Left lung (tissue), 10 donors: ENCODE measurements around the gene SIGLEC14. TPM values are rescaled to one million over a fixed set of nuclear protein-coding genes. Genes with fewer than 3 reads are reported as not detected.

Experiments used
- ATAC-seq: fragments of 200-7000 bp; cut with Tn5 transposase; one replicate; pipeline ENCODE4 v1.9.1; 2020; ENCODE audit warnings: moderate library complexity
- DNase-seq, 4 donors: peaks; one replicate each; pipeline ENCODE4 v3.0.0-alpha.2; 2013 to 2020
- H3K27ac ChIP-seq, 2 donors: fragments of 200-600 bp; sonication (generic) in 1 of 2; one replicate each; pipeline versions ENCODE4 v1.5.0 to v1.8.0; 2020 to 2021
- H3K27me3 ChIP-seq, 2 donors: fragments of 200-600 bp; sonication (generic) in 1 of 2; one replicate each; pipeline versions ENCODE4 v1.5.0 to v1.8.0; 2020 to 2021
- H3K36me3 ChIP-seq, 2 donors: fragments of 200-600 bp; sonication (generic) in 1 of 2; one replicate each; pipeline versions ENCODE4 v1.5.0 to v1.8.0; 2020 to 2021
- H3K4me1 ChIP-seq, 2 donors: fragments of 200-600 bp; one replicate each; pipeline ENCODE4 v1.8.0; 2021
- H3K4me3 ChIP-seq, 2 donors: fragments of 200-600 bp; sonication (generic) in 1 of 2; one replicate each; pipeline versions ENCODE4 v1.5.0 to v1.8.0; 2020 to 2021; ENCODE audit warnings: mild to moderate bottlenecking in 1 of 2
- H3K9me3 ChIP-seq, 2 donors: fragments of 200-600 bp; sonication (generic) in 1 of 2; one replicate each; pipeline versions ENCODE4 v1.5.0 to v1.8.0; 2020 to 2021
- CTCF ChIP-seq, 2 donors: fragments of 200-600 bp; sonication (generic) in 1 of 2; IDR thresholded peaks; one replicate each; pipeline versions ENCODE4 v1.5.0 to v1.8.0; 2021; ENCODE audit warnings: antibody characterized with exemption in 2 of 2
- intact Hi-C, 2 donors: fragments of 100-400 bp; cut with DNase I; formaldehyde crosslinking; loops; one replicate each; pipeline versions ENCODE4 v1.11.2 to v1.14.2; 2022
- polyA plus RNA-seq, 6 donors: library from polyadenylated mRNA; unstranded; fragments of 120-200 nt; gene quantifications; one replicate each; pipeline ENCODE4 v1.2.1, GENCODE V29; 2013; ENCODE audit not compliant: insufficient read length in 6 of 6
- total RNA-seq, 2 donors: library from RNA; stranded (reverse); fragmentation: NEBNext Ultra II Directional; extraction: Animal tissue kit (Norgen Biotek cat#: 25700); gene quantifications; one replicate each; pipeline ENCODE4 v1.2.1, GENCODE V29; 2021
- donor health status: DM: no; HTN: yes; CAD: no.
- donor health status: DM: no; HTN: no; CAD: no.

The SIGLEC14 gene
- total and polyA plus RNA-seq, 8 donors, result 0.50 to 59.9 (median 2.1) TPM

GRCh38 chr19:51654783-51655182, 8.2 kb upstream of the SIGLEC14 start:
- no peaks in the 10 kb centered on the region for H3K9me3 ChIP-seq

GRCh38 chr19:51653162-51653561, 6.5 kb upstream of the SIGLEC14 start:
- Histone ChIP-seq H3K4me3 (no peak overlapping the region), H3K27me3 (peaks cover 0 to 14% of the 10 kb centered on the region in 2 donors), H3K4me1 (peaks cover 0 to 47% of the 10 kb centered on the region in 2 donors), H3K36me3 (no peaks in the 10 kb centered on the region), H3K27ac (no peak overlapping the region), H3K9me3 (no peaks in the 10 kb centered on the region)
- no peak for TF ChIP-seq CTCF (IDR thresholded peaks at IDR 0.05)
- ATAC-seq, result no peak
- DNase-seq, result no peak
- intact Hi-C loops, result loop anchor here in 1 of 2 donors (10.0 kb wide), 1 partner anchor 178 kb away; the partner anchor contains the start of gene CEACAM18

More at GRCh38 chr19:51654783-51655182, 8.2 kb upstream of the SIGLEC14 start:
- H3K27ac ChIP-seq, result no peak overlapping the region
- H3K27me3 ChIP-seq, result peaks cover 0 to 5% of the 10 kb centered on the region in 2 donors
- DNase-seq, result no peak
- H3K4me1 ChIP-seq, result peaks cover 0 to 42% of the 10 kb centered on the region in 2 donors
- intact Hi-C loops, result loop anchor here in 1 of 2 donors (10.0 kb wide), 1 partner anchor 180 kb away; the partner anchor contains the start of gene CEACAM18
- no peaks in the 10 kb centered on the region for H3K36me3 ChIP-seq
- no peak for TF ChIP-seq CTCF (IDR thresholded peaks at IDR 0.05)
- no peak for ATAC-seq
- no peak overlapping the region for H3K4me3 ChIP-seq

GRCh38 chr19:51652266-51652665, 5.6 kb upstream of the SIGLEC14 start:
- intact Hi-C loops, result loop anchor here in 1 of 2 donors (10.0 kb wide), 1 partner anchor 177 kb away; the partner anchor contains the start of gene CEACAM18
- DNase-seq (no peak), ATAC-seq (peak; percentile 59)
- no peak for TF ChIP-seq CTCF (IDR thresholded peaks at IDR 0.05)
- no peaks in the 10 kb centered on the region for H3K9me3 ChIP-seq
- peaks cover 0 to 50% of the 10 kb centered on the region in 2 donors for H3K4me1 ChIP-seq
- H3K27ac ChIP-seq, result peak overlapping the region in 1 of 2 donors; percentile 76
- no peaks in the 10 kb centered on the region for H3K36me3 ChIP-seq
- H3K27me3 ChIP-seq, result peaks cover 0 to 19% of the 10 kb centered on the region in 2 donors
- no peak overlapping the region for H3K4me3 ChIP-seq

GRCh38 chr19:51651216-51651846, 4.7 kb upstream of the SIGLEC14 start:
- intact Hi-C loops, result loop anchor here in 1 of 2 donors (10.0 kb wide), 1 partner anchor 177 kb away; the partner anchor contains the start of gene CEACAM18
- Histone ChIP-seq H3K4me1 (peaks cover 0 to 47% of the 10 kb centered on the region in 2 donors), H3K27me3 (peaks cover 0 to 25% of the 10 kb centered on the region in 2 donors), H3K36me3 (no peaks in the 10 kb centered on the region), H3K9me3 (no peaks in the 10 kb centered on the region), H3K27ac (peak overlapping the region in 1 of 2 donors; percentile 76), H3K4me3 (no peak overlapping the region)
- peak; percentile 83 for ATAC-seq
- TF ChIP-seq CTCF (IDR thresholded peaks at IDR 0.05), result no peak
- DNase-seq, result peak in 1 of 4 donors; percentile 53

GRCh38 chr19:51647318-51647717, 693 bp upstream of the SIGLEC14 start:
- TF ChIP-seq CTCF (IDR thresholded peaks at IDR 0.05), result no peak
- H3K27me3 ChIP-seq, result peaks cover 0 to 32% of the 10 kb centered on the region in 2 donors
- H3K36me3 ChIP-seq, result peaks cover 0 to 16% of the 10 kb centered on the region in 2 donors
- peaks cover 0 to 66% of the 10 kb centered on the region in 2 donors for H3K4me1 ChIP-seq
- ATAC-seq (no peak), DNase-seq (no peak)
- H3K9me3 ChIP-seq, result no peaks in the 10 kb centered on the region
- intact Hi-C loops, result no loop called here
- peak overlapping the region in 1 of 2 donors; percentile 10 for H3K4me3 ChIP-seq
- H3K27ac ChIP-seq, result peak overlapping the region in 1 of 2 donors; percentile 73
